Lower leg skin (tissue), 4 donors: ENCODE measurements around the gene CASP10. TPM values are rescaled to one million over a fixed set of nuclear protein-coding genes. Genes with fewer than 3 reads are reported as not detected.

Experiments used
- DNase-seq, 2 donors: peaks; one replicate each; pipeline ENCODE4 v3.0.0-alpha.2; 2019; ENCODE audit warnings: low spot score in 2 of 2
- H3K4me3 ChIP-seq: fragments of 200-600 bp; sonication (generic); 2 replicates; pipeline ENCODE4 v1.5.1; 2017; ENCODE audit warnings: mild to moderate bottlenecking, low read depth; ENCODE audit not compliant: poor library complexity, severe bottlenecking
- POLR2A ChIP-seq, 2 donors: fragments of 450-650 bp; IDR thresholded peaks; one replicate each; pipeline ENCODE4 v1.6.1; 2016 to 2017; ENCODE audit warnings: antibody characterized with exemption in 2 of 2, mild to moderate bottlenecking in 1 of 2, moderate library complexity in 1 of 2
- WGBS, 2 donors: methylation state at CpG; one replicate each; pipeline ENCODE4 v1.1.5; 2018; 5-methylcytosine and 5-hydroxymethylcytosine counted together
- intact Hi-C: fragments of 100-400 bp; cut with DNase I; formaldehyde crosslinking; loops from one replicate; pipeline ENCODE4 v1.15.0; 2023; ENCODE audit warnings: low total_unique reads
- total RNA-seq, 4 donors: library from RNA; depleted of rRNA; stranded (reverse); fragments of >200 nt; gene quantifications; one replicate each; pipeline ENCODE4 v1.1.0, GENCODE V29; 2016
- TF ChIP-seq, protein P1 (sequence below), 3 donors: fragments of 450-650 bp; IDR thresholded peaks; one replicate each; pipeline ENCODE4 v1.5.1; 2016; ENCODE audit warnings: antibody characterized with exemption in 3 of 3, mild to moderate bottlenecking in 3 of 3, moderate library complexity in 2 of 3

The CASP10 gene
- total RNA-seq, 4 donors from 2014 or later, result 4.0 to 6.3 (median 4.2) TPM

DNA sequence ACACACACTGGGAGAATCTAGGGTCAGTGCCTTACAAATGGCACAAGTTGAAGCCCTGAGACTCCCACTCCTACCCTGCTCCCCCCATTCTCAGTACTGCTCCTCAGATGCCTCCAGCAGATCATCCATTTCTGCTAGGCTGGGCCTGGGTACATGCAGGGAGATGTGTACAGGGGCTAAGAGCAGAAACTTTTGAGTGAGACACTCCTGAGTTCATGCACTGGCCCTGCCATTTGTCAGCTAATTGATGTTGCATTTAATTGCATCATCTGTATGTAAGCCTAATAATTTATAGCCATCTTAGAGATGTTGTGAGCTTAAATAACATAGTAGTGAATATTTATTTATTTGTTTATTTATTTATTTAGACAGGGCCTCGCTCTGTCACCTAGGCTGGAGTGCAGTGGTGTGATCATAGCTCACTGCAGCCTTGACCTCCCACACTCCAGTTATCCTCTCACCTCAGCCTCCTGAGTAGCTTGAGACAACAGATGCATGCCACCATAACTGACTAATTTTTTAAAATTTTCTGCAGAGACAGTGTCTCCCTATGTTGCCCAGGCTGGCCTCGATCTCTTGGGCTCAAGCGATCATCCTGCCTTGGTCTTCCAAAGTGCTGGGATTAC, 72.6 kb downstream of the CASP10 start:
- WGBS, 2 donors, result 96 to 97% methylated on average over 3 of the region's 3 CpGs
- intact Hi-C loops, result no loop called here
- no peak overlapping the region for H3K4me3 ChIP-seq
- no peak for DNase-seq
- TF ChIP-seq, protein P1, sequence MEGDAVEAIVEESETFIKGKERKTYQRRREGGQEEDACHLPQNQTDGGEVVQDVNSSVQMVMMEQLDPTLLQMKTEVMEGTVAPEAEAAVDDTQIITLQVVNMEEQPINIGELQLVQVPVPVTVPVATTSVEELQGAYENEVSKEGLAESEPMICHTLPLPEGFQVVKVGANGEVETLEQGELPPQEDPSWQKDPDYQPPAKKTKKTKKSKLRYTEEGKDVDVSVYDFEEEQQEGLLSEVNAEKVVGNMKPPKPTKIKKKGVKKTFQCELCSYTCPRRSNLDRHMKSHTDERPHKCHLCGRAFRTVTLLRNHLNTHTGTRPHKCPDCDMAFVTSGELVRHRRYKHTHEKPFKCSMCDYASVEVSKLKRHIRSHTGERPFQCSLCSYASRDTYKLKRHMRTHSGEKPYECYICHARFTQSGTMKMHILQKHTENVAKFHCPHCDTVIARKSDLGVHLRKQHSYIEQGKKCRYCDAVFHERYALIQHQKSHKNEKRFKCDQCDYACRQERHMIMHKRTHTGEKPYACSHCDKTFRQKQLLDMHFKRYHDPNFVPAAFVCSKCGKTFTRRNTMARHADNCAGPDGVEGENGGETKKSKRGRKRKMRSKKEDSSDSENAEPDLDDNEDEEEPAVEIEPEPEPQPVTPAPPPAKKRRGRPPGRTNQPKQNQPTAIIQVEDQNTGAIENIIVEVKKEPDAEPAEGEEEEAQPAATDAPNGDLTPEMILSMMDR (IDR thresholded peaks at IDR 0.05), result no peak
- TF ChIP-seq POLR2A (IDR thresholded peaks at IDR 0.05), result no peak

DNA sequence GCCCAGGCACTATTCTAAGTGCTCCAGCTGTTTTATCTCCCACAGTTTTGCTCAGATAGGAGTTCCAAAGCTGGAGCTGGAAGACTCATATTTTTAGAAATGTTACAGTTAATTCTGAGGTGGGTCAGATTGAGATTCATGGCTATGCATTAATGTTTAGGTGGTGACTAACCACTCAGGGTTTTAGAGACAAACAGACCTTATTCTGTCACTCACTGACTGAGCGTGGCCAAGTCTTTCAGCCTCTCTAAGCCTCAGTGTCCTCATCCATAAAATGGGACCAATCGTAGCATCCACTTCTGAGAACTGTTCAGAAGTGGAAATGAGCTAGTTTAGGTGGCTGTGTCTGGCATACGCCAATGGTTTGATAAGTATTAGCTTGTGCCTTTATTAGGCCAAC, 73.1 kb downstream of the CASP10 start:
- TF ChIP-seq, protein P1 (IDR thresholded peaks at IDR 0.05), result no peak
- TF ChIP-seq POLR2A (IDR thresholded peaks at IDR 0.05), result no peak
- intact Hi-C loops, result no loop called here
- WGBS, 2 donors, result 92 to 100% methylated on average over 3 of the region's 3 CpGs

DNA sequence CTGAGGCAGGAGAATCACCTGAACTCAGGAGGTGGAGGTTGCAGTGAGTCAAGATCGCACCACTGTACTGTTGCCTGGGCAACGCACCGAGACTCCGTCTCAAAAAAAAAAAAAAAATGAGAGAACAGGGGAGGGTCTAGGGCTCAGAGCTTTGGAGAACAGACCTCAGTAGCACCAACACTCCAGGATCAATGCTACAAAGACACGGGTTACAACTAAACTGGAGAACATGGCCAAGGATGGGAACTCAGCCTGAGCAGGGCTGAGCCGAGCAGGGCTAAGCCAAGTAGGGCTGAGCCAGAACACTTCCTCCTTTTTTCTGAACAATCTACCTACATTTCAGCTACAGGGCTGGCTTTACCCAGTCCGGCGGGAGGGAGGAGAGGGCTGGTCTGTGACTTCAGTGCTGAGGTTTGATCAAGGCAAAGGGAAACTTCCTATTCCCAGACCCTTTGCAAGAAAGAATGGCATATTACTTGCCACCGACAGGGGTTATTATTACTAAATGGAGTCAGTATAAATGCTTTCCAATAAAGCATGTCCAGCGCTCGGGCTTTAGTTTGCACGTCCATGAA, 74.5 kb downstream of the CASP10 start:
- no peak for DNase-seq
- no peak overlapping the region for H3K4me3 ChIP-seq
- TF ChIP-seq, protein P1 (IDR thresholded peaks at IDR 0.05), result no peak
- no peak for TF ChIP-seq POLR2A (IDR thresholded peaks at IDR 0.05)
- intact Hi-C loops, result no loop called here
- 2 to 10% methylated on average over 12 of the region's 12 CpGs for WGBS, 2 donors

More for the DNA sequence above, 73.1 kb downstream of the CASP10 start:
- no peak for DNase-seq
- H3K4me3 ChIP-seq, result no peak overlapping the region

DNA sequence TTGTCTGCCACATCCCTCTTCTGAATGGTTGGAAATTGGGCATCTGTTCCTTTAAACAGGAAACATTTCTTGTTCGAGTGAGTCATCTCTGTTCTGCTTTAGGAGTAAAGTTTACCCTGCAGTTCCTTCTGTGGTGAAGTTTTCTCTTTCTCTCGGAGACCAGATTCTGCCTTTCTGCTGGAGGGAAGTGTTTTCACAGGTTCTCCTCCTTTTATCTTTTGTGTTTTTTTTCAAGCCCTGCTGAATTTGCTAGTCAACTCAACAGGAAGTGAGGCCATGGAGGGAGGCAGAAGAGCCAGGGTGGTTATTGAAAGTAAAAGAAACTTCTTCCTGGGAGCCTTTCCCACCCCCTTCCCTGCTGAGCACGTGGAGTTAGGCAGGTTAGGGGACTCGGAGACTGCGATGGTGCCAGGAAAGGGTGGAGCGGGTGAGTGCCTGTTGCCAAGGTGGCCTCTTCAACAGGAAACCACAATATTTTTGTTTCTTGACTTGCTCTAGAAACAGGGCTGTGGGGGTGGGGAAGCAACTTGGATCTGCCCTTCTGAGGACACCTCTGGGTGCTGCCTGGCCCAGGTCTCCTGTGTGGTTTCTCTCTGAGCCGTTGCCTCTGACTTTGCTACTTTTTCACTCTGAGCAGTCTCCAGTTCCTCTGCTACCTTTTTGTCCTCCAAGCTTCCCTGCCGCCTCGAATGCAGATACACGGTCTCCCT, 75.2 kb downstream of the CASP10 start:
- intact Hi-C loops, result no loop called here
- WGBS, 2 donors, result 0% methylated on average over 10 of the region's 10 CpGs
- H3K4me3 ChIP-seq, result peak overlapping the region; percentile 61
- peak; percentile 78 to 93 for DNase-seq
- TF ChIP-seq POLR2A (IDR thresholded peaks at IDR 0.05), result no peak
- TF ChIP-seq, protein P1 (IDR thresholded peaks at IDR 0.05), result no peak

DNA sequence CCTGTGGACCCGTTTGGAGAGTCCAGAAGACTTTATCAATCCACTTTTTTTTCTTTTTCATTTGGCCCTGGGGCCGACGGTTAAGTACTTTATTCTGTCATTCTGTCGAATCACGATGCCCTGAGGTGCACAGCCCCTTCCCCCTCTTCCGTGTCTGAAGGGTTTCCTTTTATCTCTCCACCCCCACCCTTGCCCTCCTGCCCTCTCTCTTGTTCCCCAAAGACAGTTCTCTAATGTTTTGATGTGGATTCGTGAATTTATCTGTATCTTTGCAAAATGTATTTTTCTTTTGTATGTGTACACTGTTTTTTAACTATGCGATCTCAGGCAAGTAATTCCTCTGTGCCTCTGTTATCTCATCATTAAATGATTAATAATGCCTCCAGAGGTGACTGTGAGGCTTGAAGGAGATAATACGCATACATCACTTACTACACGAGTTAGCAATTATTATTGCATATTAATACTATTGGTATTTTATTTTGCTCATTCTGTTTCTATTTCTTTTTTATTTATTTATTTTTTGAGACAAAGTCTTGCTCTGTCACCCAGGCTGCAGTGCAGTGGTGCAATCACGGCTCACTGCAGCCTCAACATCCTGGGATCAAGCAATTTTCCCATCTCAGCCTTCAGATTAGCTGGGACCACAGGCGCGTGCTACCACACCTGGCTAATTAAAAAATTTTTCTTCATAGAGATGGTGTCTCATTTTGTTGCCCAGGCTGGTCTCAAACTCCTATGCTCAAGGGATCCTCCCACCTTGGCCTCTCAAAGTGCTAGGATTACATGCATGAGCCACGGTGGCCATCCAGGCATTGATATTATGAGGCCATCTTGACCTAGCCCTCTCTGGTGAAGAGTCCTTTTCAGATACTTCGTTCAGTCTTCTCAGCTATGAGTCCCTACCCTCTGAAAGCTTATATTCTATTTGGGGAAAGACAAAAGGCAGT, 76.0 kb downstream of the CASP10 start:
- H3K4me3 ChIP-seq, result peak overlapping the region; percentile 61
- WGBS, 2 donors, result 21 to 24% methylated on average over 15 of the region's 15 CpGs
- TF ChIP-seq POLR2A (IDR thresholded peaks at IDR 0.05), result no peak
- TF ChIP-seq, protein P1 (IDR thresholded peaks at IDR 0.05), result no peak
- intact Hi-C loops, result no loop called here
- peak in 1 of 2 donors; percentile 20 for DNase-seq
